HG03196 (cell line): ENCODE data around the gene MRGPRG.
"Not testable (repeated sequence)": the region's sequence is repeated elsewhere in the genome, so short reads cannot be mapped to it uniquely, and the experiment has no call there.

Experiments
- ATAC-seq: cut with Tn5 transposase; IDR thresholded peaks from one replicate; pipeline ENCODE4 v1.9.1; 2021; ENCODE audit not compliant: unreplicated experiment

The MRGPRG gene

GRCh38 chr11:3177931-3178330, 40.7 kb downstream of the MRGPRG start:
- ATAC-seq = no peak

- no peak for ATAC-seq
These were observed 42.1 kb downstream of the MRGPRG start for GRCh38 chr11:3176487-3176886.

GRCh38 chr11:3175194-3175593, 43.4 kb downstream of the MRGPRG start:
- ATAC-seq = no peak

- no peak for ATAC-seq
These were observed 44.2 kb downstream of the MRGPRG start for GRCh38 chr11:3174387-3174786.

GRCh38 chr11:3173795-3174194, 44.8 kb downstream of the MRGPRG start:
- no peak for ATAC-seq

- ATAC-seq = no peak
These were observed 46.6 kb downstream of the MRGPRG start for GRCh38 chr11:3171931-3172560.

- ATAC-seq = no peak
These were observed 47.6 kb downstream of the MRGPRG start for GRCh38 chr11:3170756-3171650.

- ATAC-seq = no peak
These were observed 48.4 kb downstream of the MRGPRG start for GRCh38 chr11:3170044-3170755.

GRCh38 chr11:3169255-3170043, 49.2 kb downstream of the MRGPRG start:
- ATAC-seq = no peak

GRCh38 chr11:3168742-3169254, 49.8 kb downstream of the MRGPRG start:
- not testable (repeated sequence) for ATAC-seq
